Nephron progenitor cell (in vitro differentiated cells): ENCODE measurements around the gene CTSO.

Experiments used
- DNase-seq: peaks from one replicate; pipeline ENCODE4 v3.0.0; 2021
- H3K27ac Mint-ChIP-seq: 2 replicates; pipeline ENCODE4 v1.8.0; 2021; ENCODE audit warnings: mild to moderate bottlenecking, moderate library complexity, mixed read lengths
- H3K27me3 Mint-ChIP-seq: 2 replicates; pipeline ENCODE4 v1.8.0; 2021; ENCODE audit warnings: mild to moderate bottlenecking, low read depth, mixed read lengths; ENCODE audit not compliant: poor library complexity
- H3K36me3 Mint-ChIP-seq: 2 replicates; pipeline ENCODE4 v1.8.0; 2021; ENCODE audit warnings: low read depth, mixed read lengths
- H3K4me1 Mint-ChIP-seq: 2 replicates; pipeline ENCODE4 v1.8.0; 2021; ENCODE audit warnings: mixed read lengths
- H3K4me3 Mint-ChIP-seq: 2 replicates; pipeline ENCODE4 v1.8.0; 2021; ENCODE audit warnings: mild to moderate bottlenecking, moderate library complexity, mixed read lengths
- H3K9me3 Mint-ChIP-seq: 2 replicates; pipeline ENCODE4 v1.8.0; 2021; ENCODE audit warnings: mild to moderate bottlenecking, moderate library complexity, mixed read lengths
- CTCF ChIP-seq: fragments of 200-600 bp; sonication (generic); IDR thresholded peaks from 2 replicates; pipeline ENCODE4 v1.5.0; 2021; ENCODE audit warnings: antibody characterized with exemption

The CTSO gene

GRCh38 chr4:155881555-155881954 lies 72.1 kb downstream of the CTSO start:
- no peak overlapping the region for H3K27ac Mint-ChIP-seq

GRCh38 chr4:155879767-155880166 lies 73.9 kb downstream of the CTSO start:
- no peak for DNase-seq
- no peak overlapping the region for H3K4me3 Mint-ChIP-seq
- peaks cover 30% of the 10 kb centered on the region for H3K9me3 Mint-ChIP-seq
- no peak overlapping the region for H3K27ac Mint-ChIP-seq
- TF ChIP-seq CTCF, result no peak
- peaks cover 5% of the 10 kb centered on the region for H3K36me3 Mint-ChIP-seq
- H3K4me1 Mint-ChIP-seq, result no peaks in the 10 kb centered on the region
- H3K27me3 Mint-ChIP-seq, result no peaks in the 10 kb centered on the region

More at GRCh38 chr4:155881555-155881954, 72.1 kb downstream of the CTSO start:
- TF ChIP-seq CTCF, result no peak
- H3K4me1 Mint-ChIP-seq, result no peaks in the 10 kb centered on the region
- peaks cover 2% of the 10 kb centered on the region for H3K27me3 Mint-ChIP-seq
- H3K9me3 Mint-ChIP-seq, result peaks cover 28% of the 10 kb centered on the region
- H3K36me3 Mint-ChIP-seq, result peaks cover 5% of the 10 kb centered on the region
- DNase-seq, result no peak
- no peak overlapping the region for H3K4me3 Mint-ChIP-seq

- Mint-ChIP-seq H3K4me1 (no peaks in the 10 kb centered on the region), H3K36me3 (peaks cover 5% of the 10 kb centered on the region), H3K9me3 (peaks cover 22% of the 10 kb centered on the region), H3K4me3 (no peak overlapping the region), H3K27ac (no peak overlapping the region), H3K27me3 (no peaks in the 10 kb centered on the region)
- no peak for TF ChIP-seq CTCF
- no peak for DNase-seq
Observed at GRCh38 chr4:155878611-155879010, 75.1 kb downstream of the CTSO start.

- peaks cover under 1% of the 10 kb centered on the region for H3K36me3 Mint-ChIP-seq
- TF ChIP-seq CTCF, result no peak
- no peak overlapping the region for H3K27ac Mint-ChIP-seq
- DNase-seq, result no peak
- H3K4me3 Mint-ChIP-seq, result no peak overlapping the region
- H3K27me3 Mint-ChIP-seq, result no peaks in the 10 kb centered on the region
- H3K4me1 Mint-ChIP-seq, result no peaks in the 10 kb centered on the region
- H3K9me3 Mint-ChIP-seq, result peaks cover 17% of the 10 kb centered on the region
Observed at GRCh38 chr4:155877971-155878370, 75.7 kb downstream of the CTSO start.

- no peak overlapping the region for H3K27ac Mint-ChIP-seq
- DNase-seq, result no peak
- H3K36me3 Mint-ChIP-seq, result no peaks in the 10 kb centered on the region
- H3K4me1 Mint-ChIP-seq, result no peaks in the 10 kb centered on the region
- H3K27me3 Mint-ChIP-seq, result no peaks in the 10 kb centered on the region
- TF ChIP-seq CTCF, result no peak
- H3K9me3 Mint-ChIP-seq, result peaks cover 11% of the 10 kb centered on the region
- no peak overlapping the region for H3K4me3 Mint-ChIP-seq
Observed at GRCh38 chr4:155875878-155876277, 77.8 kb downstream of the CTSO start.
